Measurements from ENCODE around the gene RANBP3. TPM values are rescaled to one million over a fixed set of nuclear protein-coding genes. Genes with fewer than 3 reads are reported as not detected.

The RANBP3 gene
- total RNA-seq, 1 experiment from 2014 or later = 62.4 TPM

DNA sequence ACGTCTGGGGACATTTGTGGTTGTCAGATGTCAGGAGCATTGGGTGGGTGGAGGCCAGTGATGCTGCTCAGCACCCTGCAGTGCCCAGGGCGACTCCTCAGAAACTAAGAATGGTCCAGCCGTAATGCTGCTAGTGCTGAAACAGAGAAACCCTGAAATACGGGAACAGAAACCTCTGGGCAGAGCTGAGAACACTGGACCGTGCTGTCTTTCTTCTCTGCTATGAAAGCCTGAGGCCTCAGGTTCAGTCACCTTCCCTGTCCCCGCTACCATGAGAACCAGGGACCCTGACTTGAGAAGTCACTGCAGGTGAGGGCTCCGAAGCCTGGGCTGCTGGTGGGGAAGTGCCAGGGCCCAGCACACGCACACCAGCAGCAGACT, 50.5 kb downstream of the RANBP3 start (continued):
- TF ChIP-seq, protein P1, sequence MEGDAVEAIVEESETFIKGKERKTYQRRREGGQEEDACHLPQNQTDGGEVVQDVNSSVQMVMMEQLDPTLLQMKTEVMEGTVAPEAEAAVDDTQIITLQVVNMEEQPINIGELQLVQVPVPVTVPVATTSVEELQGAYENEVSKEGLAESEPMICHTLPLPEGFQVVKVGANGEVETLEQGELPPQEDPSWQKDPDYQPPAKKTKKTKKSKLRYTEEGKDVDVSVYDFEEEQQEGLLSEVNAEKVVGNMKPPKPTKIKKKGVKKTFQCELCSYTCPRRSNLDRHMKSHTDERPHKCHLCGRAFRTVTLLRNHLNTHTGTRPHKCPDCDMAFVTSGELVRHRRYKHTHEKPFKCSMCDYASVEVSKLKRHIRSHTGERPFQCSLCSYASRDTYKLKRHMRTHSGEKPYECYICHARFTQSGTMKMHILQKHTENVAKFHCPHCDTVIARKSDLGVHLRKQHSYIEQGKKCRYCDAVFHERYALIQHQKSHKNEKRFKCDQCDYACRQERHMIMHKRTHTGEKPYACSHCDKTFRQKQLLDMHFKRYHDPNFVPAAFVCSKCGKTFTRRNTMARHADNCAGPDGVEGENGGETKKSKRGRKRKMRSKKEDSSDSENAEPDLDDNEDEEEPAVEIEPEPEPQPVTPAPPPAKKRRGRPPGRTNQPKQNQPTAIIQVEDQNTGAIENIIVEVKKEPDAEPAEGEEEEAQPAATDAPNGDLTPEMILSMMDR (IDR thresholded peaks at IDR 0.05 in 2 of 3, conservative IDR thresholded peaks at IDR 0.05 in 1 of 3; ENCODE audit: borderline replicate concordance in 1 of 3, insufficient read depth in 1 of 3, low read depth in 2 of 3, low read length in 2 of 3) = no peak
- TF ChIP-seq, protein P2, sequence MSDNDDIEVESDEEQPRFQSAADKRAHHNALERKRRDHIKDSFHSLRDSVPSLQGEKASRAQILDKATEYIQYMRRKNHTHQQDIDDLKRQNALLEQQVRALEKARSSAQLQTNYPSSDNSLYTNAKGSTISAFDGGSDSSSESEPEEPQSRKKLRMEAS (IDR thresholded peaks at IDR 0.05) = no peak
- TF ChIP-seq RAD21 (IDR thresholded peaks at IDR 0.05; ENCODE audit: low read depth) (no peak), EZH2 (IDR thresholded peaks at IDR 0.05) (no peak), SIN3A (IDR thresholded peaks at IDR 0.05; ENCODE audit: low read depth) (no peak), FOSL1 (IDR thresholded peaks at IDR 0.05; ENCODE audit: low read depth) (no peak), JUND (IDR thresholded peaks at IDR 0.05) (no peak), EGR1 (IDR thresholded peaks at IDR 0.05; ENCODE audit: low read depth) (no peak)
- TF ChIP-seq, protein P3, sequence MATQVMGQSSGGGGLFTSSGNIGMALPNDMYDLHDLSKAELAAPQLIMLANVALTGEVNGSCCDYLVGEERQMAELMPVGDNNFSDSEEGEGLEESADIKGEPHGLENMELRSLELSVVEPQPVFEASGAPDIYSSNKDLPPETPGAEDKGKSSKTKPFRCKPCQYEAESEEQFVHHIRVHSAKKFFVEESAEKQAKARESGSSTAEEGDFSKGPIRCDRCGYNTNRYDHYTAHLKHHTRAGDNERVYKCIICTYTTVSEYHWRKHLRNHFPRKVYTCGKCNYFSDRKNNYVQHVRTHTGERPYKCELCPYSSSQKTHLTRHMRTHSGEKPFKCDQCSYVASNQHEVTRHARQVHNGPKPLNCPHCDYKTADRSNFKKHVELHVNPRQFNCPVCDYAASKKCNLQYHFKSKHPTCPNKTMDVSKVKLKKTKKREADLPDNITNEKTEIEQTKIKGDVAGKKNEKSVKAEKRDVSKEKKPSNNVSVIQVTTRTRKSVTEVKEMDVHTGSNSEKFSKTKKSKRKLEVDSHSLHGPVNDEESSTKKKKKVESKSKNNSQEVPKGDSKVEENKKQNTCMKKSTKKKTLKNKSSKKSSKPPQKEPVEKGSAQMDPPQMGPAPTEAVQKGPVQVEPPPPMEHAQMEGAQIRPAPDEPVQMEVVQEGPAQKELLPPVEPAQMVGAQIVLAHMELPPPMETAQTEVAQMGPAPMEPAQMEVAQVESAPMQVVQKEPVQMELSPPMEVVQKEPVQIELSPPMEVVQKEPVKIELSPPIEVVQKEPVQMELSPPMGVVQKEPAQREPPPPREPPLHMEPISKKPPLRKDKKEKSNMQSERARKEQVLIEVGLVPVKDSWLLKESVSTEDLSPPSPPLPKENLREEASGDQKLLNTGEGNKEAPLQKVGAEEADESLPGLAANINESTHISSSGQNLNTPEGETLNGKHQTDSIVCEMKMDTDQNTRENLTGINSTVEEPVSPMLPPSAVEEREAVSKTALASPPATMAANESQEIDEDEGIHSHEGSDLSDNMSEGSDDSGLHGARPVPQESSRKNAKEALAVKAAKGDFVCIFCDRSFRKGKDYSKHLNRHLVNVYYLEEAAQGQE (IDR thresholded peaks at IDR 0.05; ENCODE audit: low read depth) = no peak

All from HCT116 (cell line).